ENCODE results near the gene ZMYND12.

ZMYND12 gene

GRCh38 chr1:42434340-42434739 is 21.5 kb downstream of the ZMYND12 start:
- no peak for DNase-seq

GRCh38 chr1:42433369-42433768 is 22.5 kb downstream of the ZMYND12 start:
- DNase-seq: no peak

- no peak for DNase-seq
Observed at GRCh38 chr1:42432714-42433113, 23.1 kb downstream of the ZMYND12 start.

DNA sequence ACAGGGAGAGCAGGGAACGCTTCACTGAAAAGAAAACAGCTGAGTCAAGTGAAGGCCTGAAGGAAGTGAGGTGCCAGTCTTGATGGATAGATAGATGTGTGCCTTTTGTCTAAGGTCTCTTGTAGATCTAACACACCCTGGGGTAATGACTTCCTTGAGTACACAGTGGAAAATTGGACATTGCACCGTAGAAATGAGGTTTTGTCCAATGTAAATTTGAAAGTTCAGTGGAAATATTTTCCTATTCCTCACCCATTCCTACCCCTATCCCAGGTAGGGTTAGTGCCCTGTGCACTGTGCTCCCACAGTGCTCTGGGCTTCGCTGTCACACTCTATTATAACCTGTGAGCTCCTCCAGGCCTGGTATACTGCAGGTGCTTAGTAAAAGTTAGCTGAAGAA is 24.3 kb downstream of the ZMYND12 start:
- DNase-seq: no peak

- DNase-seq: no peak
Observed at GRCh38 chr1:42430286-42431135, 25.3 kb downstream of the ZMYND12 start.

DNA sequence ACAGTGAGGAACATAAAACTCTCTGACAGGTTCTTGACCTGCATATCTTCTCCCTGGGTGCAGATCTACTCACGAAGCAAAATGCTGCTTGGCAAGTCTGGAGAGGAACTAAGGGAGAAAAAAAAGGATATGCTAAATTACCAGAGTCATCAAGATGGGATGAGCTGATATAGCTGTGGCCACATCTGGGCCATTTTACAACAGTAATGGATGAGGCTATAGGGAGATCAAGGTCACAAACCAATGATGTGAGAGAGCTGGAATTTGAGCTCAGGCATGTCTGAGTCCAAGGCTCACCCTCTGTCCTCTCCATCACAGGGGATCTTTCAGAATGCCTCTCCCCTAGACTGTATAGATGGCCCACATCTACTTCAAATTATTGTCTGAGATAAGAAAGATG is 26.2 kb downstream of the ZMYND12 start:
- DNase-seq: no peak

- DNase-seq: no peak
Observed at GRCh38 chr1:42427240-42427639, 28.6 kb downstream of the ZMYND12 start.

DNA sequence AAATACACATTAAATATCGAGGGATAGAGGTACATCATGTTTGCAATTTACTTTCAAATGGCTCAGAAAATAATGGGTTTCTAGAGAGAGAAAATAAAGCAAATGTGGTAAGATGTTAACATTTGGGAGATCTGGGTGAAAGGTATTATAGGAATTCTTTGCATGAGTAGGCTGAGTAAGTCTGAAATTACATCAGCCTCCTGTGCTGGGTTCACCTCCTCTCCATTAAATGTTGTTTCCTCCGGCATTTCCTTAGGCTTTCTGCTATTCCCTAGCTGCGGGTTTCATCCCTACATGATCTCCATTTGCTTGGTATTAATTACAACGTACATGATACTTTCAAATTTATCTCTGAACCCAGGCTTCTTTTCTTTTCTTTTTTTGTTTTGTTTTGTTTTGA is 31.6 kb downstream of the ZMYND12 start:
- no peak for DNase-seq

DNA sequence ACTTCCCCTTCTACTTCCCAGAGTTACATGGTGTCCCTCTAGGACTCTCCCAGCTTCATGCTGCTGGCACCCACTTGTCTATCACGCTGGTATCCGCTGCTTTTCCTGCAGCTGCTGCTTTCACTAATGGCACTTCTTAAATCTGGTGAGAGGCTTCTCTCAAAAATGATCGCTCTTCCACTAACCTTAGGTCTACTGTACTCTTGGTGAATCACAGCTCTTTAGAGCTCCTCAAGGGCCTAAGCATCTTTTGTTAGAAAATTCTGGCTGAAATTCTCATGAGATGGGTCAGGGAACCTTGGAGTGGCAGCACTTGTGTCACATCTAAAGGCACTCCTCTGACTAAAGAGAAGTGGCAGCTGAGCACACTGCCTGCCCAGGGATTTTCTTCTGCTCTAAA is 32.1 kb downstream of the ZMYND12 start:
- DNase-seq: no peak

GRCh38 chr1:42422737-42423136 is 33.1 kb downstream of the ZMYND12 start:
- DNase-seq: no peak

- DNase-seq: no peak
Observed at GRCh38 chr1:42420911-42421585, 34.8 kb downstream of the ZMYND12 start.

DNA sequence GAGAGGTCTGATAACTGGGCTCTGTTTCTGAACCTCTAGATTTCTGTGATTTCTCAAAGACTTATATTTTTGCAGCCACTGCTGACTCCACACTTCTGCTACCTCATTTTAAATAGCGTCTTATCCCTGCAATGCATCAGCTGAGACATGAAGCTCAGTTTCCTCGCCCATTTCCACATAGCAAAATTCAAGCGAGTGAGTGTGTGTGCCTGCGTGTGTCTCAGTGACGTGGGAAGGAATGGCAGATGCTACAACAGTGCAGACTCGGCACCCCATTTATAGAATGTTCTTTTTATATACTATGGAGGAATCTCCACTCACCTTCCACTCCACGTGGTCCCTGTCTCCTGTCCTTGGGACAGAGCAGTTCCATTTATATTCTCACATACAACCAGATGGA is 35.7 kb downstream of the ZMYND12 start:
- DNase-seq: no peak

GRCh38 chr1:42419126-42419821 is 36.5 kb downstream of the ZMYND12 start:
- no peak for DNase-seq

GRCh38 chr1:42418516-42418915 is 37.3 kb downstream of the ZMYND12 start:
- no peak for DNase-seq

DNA sequence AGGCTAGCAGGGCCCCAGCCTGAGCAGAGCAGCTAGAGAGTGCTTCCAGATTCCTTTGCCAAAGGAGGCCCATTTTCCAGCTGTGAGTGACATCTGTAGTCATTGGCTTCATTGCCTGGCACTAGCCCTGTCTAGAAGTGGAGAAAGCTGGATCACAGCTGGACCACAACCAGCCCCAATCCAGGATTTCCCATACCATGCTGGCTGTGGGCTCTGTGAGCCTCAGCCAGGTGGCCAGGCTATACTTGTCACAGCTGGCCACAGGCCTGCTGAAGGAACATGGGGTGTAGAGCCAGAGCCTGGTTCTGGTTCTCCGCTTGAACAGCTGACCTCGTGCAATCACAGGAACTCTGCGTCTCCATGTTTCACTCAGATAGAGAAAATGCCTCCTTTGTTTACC is 38.7 kb downstream of the ZMYND12 start:
- no peak for DNase-seq

GRCh38 chr1:42414551-42415496 is 41.0 kb downstream of the ZMYND12 start:
- DNase-seq: no peak

DNA sequence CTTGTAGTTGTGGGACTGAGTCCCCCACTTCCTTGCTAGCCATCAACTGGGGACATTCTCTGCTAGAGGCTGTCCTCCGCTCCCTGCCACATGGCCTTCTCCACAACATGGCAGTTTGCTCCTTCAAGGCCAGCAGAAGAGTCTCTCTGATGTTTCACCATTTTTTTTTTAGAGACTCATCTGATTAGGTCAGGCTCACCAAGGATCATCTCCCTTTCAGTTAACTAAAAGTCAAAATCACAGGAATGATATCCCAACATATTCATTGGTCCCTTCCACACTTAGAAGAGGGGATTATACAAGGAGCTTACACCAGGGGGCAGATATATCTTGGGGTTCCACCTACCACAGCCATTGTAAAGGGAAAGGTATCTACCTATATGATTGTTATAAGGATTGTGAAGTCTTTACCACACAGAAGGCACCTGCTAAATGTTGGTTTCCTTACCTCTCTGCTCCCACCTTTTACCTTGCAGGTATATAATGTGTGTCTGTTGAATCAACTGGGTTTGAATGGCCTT is 51.9 kb downstream of the ZMYND12 start:
- no peak for DNase-seq

GRCh38 chr1:42399315-42400100 is 56.3 kb downstream of the ZMYND12 start:
- no peak for DNase-seq

- no peak for DNase-seq
Observed at GRCh38 chr1:42392967-42393848, 62.6 kb downstream of the ZMYND12 start.

DNA sequence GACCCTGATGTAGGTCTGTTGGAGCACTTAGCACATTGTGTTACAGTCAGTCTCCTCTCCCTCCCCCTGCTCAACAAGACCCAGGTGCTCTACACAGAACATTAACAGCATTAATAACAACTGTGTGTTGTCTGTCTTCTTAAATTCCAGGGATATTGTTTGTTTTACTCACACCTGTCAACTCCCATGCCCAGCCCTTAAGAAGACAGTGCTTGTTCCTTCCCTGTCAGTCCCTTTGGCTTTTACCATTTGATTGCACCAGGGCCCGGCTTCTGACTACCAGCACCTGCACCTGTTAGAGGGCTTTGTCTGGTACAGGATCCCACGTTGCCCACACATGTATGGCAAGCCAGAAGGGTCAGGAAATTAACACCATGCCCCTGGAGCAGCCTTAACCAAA is 63.6 kb downstream of the ZMYND12 start:
- no peak for DNase-seq

DNA sequence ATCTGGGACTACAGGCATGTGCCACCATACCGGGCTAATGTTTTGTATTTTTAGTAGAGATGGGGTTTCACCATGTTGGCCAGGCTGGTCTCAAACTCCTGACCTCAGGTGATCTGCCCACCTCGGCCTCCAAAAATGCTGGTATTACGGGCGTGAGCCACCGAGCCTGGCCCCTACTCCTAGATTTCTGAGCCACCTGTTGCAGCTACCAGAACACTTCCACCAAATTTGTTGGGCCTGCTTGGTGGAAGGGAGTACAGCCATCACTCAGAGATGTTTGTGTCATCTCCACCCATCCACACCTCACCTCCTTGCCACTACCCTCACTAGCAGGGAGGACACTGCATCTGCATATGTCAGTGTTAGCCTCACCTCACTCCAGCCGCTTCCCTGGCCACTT is 69.8 kb downstream of the ZMYND12 start:
- no peak for DNase-seq
